Epithelial cell of esophagus (primary cell): ENCODE results near the gene TMPRSS11B.

Source experiments
- DNase-seq: peaks from one replicate; pipeline ENCODE4 v3.0.0; 2010; ENCODE audit warnings: low read depth
- H3K4me3 ChIP-seq: 2 replicates; pipeline ENCODE4 v1.5.1; 2011; ENCODE audit warnings: mild to moderate bottlenecking, low read length, control low read depth
- TF ChIP-seq, protein P1 (sequence below): IDR thresholded peaks from 2 replicates; pipeline ENCODE4 v1.5.1; 2011; ENCODE audit warnings: low read depth, mild to moderate bottlenecking, low read length, control low read depth, inconsistent platforms; ENCODE audit not compliant: insufficient read depth; ENCODE audit errors: missing control alignments

The TMPRSS11B gene

DNA sequence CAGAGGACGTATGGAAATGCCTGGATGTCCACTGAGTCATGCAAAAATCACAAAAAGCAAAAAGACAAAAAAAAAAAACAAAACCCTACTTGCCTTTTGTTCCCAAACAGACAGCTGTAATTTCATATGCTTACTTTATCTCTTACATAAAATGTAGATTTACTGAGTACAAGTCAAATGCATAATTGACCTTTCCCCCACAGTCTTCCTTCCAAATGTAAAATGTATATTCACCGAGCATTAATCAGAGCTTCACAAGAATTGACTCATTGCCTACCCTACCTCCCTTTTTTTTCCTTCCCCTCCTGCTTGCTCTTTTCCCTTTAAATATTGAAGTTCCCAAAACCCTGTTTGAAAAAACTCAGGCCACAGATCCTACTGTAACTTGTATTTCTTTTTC, 32.5 kb upstream of the TMPRSS11B start:
- TF ChIP-seq, protein P1, sequence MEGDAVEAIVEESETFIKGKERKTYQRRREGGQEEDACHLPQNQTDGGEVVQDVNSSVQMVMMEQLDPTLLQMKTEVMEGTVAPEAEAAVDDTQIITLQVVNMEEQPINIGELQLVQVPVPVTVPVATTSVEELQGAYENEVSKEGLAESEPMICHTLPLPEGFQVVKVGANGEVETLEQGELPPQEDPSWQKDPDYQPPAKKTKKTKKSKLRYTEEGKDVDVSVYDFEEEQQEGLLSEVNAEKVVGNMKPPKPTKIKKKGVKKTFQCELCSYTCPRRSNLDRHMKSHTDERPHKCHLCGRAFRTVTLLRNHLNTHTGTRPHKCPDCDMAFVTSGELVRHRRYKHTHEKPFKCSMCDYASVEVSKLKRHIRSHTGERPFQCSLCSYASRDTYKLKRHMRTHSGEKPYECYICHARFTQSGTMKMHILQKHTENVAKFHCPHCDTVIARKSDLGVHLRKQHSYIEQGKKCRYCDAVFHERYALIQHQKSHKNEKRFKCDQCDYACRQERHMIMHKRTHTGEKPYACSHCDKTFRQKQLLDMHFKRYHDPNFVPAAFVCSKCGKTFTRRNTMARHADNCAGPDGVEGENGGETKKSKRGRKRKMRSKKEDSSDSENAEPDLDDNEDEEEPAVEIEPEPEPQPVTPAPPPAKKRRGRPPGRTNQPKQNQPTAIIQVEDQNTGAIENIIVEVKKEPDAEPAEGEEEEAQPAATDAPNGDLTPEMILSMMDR: no peak
- DNase-seq: peak; percentile 10
- no peak overlapping the region for H3K4me3 ChIP-seq

GRCh38 chr4:68277627-68278026, 32.1 kb upstream of the TMPRSS11B start:
- no peak for DNase-seq
- H3K4me3 ChIP-seq: no peak overlapping the region
- TF ChIP-seq, protein P1: no peak

DNA sequence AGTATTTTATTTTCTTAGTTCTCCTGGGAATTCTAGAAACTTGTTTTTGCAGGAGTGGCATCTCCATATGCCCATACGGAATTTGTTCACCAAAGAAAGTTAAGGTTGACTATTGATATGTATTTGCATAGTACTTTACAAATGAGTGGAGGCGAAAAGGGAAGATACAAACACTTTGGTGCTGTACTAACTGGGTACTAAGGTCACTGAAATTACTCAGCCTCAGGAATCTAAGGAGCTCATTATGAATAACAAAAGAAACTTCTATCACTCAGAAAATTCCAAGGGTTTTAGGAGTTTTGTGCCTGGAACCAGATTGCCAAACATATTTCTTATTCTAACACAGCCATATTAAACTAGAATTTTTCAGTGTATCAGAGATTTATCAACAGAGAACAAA, 27.4 kb upstream of the TMPRSS11B start:
- TF ChIP-seq, protein P1: no peak
- DNase-seq: peak; percentile 54
- no peak overlapping the region for H3K4me3 ChIP-seq

GRCh38 chr4:68272380-68272779, 26.9 kb upstream of the TMPRSS11B start:
- TF ChIP-seq, protein P1: no peak
- H3K4me3 ChIP-seq: peak overlapping the region; percentile 15
- no peak for DNase-seq

DNA sequence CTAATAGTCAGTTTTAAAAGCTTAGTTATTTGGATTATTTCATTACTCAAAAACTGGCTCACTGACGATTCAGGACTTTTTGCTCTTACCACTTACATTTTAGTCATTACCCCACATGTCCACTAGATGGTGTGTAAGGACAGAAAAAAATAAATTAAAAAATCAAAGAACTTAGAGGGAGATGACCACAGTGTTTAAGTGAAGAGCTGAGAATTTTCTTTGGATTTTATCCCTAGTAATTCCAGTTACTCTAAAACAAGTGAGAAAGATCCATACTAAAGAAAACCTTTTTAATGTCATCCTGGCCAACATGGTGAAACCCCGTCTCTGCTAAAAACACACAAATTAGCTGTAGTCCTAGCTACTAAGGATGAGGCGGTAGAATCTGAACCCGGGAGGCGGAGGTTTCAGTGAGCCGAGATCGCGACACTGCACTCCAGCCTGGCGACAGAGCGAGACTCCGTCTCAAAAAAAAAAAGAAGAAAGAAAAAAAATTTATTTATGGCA, 26.4 kb upstream of the TMPRSS11B start:
- peak; percentile 66 for DNase-seq
- TF ChIP-seq, protein P1: peak; percentile 64
- H3K4me3 ChIP-seq: peak overlapping the region; percentile 15

GRCh38 chr4:68267433-68267944, 22.0 kb upstream of the TMPRSS11B start:
- DNase-seq: peak; percentile 40
- no peak overlapping the region for H3K4me3 ChIP-seq
- TF ChIP-seq, protein P1: no peak
